VCaP (cell line): ENCODE data around the gene CNTF.

Experiments
- H3K27ac ChIP-seq: fragments of 450-650 bp; 2 replicates; pipeline ENCODE4 v1.5.1; 2017
- TF ChIP-seq, protein P1 (sequence below): fragments of 450-650 bp; conservative IDR thresholded peaks from 2 replicates; pipeline ENCODE4 v1.5.1; 2017; ENCODE audit warnings: mild to moderate bottlenecking, moderate library complexity

CNTF gene

GRCh38 chr11:58645854-58646253 lies 23.4 kb downstream of the CNTF start:
- no peak overlapping the region for H3K27ac ChIP-seq
- TF ChIP-seq, protein P1, sequence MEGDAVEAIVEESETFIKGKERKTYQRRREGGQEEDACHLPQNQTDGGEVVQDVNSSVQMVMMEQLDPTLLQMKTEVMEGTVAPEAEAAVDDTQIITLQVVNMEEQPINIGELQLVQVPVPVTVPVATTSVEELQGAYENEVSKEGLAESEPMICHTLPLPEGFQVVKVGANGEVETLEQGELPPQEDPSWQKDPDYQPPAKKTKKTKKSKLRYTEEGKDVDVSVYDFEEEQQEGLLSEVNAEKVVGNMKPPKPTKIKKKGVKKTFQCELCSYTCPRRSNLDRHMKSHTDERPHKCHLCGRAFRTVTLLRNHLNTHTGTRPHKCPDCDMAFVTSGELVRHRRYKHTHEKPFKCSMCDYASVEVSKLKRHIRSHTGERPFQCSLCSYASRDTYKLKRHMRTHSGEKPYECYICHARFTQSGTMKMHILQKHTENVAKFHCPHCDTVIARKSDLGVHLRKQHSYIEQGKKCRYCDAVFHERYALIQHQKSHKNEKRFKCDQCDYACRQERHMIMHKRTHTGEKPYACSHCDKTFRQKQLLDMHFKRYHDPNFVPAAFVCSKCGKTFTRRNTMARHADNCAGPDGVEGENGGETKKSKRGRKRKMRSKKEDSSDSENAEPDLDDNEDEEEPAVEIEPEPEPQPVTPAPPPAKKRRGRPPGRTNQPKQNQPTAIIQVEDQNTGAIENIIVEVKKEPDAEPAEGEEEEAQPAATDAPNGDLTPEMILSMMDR: no peak

DNA sequence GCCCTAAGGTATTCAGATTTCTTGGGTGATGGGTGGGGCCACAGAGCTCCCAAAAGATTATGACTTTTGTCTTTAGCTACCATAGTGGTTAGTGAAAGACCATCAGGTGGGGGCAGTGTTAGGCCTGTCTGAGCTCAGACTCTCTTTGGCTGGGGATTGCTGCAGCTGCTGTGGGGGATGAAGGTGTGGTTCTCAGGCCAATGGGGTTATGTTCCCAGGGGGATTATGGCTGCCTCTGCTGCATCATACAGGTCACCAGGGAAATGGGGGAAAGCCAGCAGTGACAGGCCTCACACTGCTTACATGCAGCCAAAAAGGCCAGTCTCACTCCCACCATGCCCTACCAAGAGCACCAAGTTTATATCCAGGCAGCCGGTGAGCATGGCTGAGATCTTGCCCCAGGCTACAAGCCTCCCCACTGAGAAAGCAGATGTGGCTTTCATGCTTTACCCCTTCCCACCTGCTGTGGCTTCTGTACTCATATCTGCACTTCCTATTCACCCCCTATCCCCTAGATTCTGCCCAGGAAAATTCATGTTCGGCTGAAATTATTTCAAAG lies 24.8 kb downstream of the CNTF start:
- no peak overlapping the region for H3K27ac ChIP-seq
- TF ChIP-seq, protein P1: no peak

DNA sequence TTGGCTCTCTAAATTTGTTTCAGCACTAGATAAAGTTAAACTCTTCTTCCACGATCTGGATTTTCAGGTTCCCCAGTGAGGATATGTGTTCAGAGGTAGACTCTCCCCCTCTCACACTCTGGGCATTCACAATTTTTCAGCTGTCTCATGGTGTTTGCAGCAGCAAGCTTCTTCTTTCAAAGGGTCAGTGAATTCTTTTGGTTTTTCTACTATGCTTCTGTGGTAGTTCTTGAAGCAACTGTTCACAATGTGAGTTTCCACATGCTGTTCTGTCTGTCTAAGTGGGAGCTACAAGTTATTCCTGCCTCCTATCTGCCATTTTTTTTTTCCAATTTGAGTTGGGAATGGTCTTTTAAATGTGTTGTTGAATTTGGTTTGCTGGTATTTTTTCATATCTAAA lies 25.4 kb downstream of the CNTF start:
- no peak overlapping the region for H3K27ac ChIP-seq
- TF ChIP-seq, protein P1: no peak

DNA sequence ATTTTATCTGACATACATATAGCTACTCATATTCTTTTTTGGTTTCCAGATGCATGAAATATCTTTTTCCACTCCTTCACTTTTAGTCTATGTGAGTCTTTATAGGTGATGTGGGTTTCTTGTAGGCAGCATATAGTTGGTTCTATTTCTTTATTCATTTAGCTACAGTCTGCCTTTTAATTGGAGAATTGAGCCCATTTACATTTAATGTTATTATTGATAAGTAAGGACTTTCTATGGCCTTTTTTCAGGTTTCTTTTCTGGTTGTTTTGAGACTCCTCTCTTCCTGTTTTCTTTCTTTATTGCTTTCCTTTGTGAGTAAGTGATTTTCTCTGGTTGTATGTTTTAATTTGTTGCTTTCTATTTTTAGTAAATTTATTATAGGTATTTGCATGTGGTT lies 27.2 kb downstream of the CNTF start:
- TF ChIP-seq, protein P1: no peak

DNA sequence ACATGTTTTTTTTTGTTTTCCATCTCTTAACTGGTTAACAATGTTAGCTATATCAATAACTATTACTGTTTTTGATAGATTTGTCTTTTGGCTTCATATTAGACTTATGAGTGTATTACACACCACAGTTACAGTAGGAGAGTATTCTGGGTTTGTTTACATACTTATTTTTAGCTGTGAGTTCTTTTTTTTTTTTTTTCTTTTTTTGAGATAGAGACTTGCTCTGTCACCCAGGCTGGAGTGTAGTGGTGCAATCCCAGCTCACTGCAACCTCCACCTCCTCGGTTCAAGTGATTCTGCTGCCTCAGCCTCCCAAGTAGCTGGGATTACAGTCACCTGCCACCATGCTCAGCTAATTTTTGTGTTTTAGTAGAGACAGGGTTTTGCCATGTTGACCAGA lies 28.0 kb downstream of the CNTF start:
- TF ChIP-seq, protein P1: no peak
- no peak overlapping the region for H3K27ac ChIP-seq

More for the DNA sequence above, 27.2 kb downstream of the CNTF start:
- no peak overlapping the region for H3K27ac ChIP-seq

DNA sequence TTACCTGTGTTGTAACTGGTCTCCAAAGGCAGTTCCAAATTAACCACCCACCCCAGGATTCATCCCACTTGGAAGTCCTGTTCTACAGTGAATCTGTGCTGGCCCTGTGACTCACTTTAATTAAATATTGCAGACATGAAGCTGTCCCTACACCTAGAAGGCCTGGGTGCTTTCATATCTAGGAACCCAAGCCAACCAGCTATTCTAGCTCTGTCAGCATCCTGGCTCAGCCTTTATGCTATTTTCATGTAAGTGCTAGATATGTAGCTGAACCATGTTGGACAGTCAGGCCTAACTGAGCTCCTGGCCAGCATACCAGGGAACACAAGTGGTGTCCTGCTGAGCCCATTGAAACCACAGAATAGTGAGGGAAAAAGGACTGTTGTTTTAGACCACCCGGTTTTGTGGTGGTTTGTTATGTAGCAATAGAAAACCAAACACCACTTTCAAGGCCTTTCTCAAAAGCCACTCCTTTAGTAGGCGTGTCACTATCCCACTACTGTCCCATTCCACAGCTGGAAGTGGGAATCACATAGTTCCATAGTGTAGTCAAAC lies 30.3 kb downstream of the CNTF start:
- H3K27ac ChIP-seq: no peak overlapping the region
- TF ChIP-seq, protein P1: no peak

DNA sequence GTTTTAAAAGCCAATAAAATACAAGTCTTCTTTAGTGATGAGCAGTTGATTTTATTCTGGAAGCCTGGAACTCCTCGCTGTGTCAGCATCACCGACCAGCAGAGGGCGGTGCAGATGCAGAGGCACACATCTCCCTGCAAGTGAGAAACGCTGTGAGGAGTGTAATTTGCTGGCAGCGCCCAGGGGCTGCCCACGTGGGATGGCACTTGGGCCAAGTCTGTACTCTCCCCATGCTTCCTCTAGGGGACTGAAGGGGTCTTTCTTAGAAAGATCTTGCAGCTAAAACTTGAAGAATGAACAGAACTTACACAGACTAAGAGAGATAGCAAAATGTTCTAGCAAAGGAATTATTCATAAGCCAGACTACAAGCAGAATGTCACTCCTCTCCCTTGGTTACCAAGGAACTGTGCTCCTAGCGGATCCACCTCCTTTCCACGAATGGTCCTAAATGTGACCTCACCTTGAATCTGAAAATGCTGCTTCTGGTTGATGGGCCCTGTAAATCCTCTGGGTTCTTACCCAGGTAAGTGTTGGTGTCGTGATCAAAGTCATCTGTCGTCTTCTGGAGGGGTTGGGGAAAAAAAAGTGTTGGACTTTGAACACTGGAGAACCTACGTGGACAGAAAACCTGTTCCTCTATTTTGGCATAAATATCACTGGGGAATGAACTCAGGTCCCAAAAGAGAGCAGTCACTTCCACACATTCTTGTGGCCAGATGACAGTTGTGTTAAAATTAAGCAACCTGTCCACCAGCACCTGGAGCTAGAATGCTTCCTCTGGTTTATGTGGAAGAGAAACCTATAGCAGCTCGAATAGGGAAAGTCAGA lies 31.8 kb downstream of the CNTF start:
- TF ChIP-seq, protein P1: peak; percentile 96
- no peak overlapping the region; the same call in 1 of the 2 replicates for H3K27ac ChIP-seq
